PC-3 (cell line): ENCODE data around the gene COL4A3. TPM values are rescaled to one million over a fixed set of nuclear protein-coding genes. Genes with fewer than 3 reads are reported as not detected.

Experiments
- ATAC-seq: fragments of 200-7000 bp; cut with Tn5 transposase; 2 replicates; pipeline ENCODE4 v1.9.1; 2020; ENCODE audit warnings: mild to moderate bottlenecking, moderate library complexity
- BruUV-seq: library from RNA; stranded (reverse); fragments of 400-500 nt; replicated peaks from 2 replicates; lab custom pipeline; 2021; lab: Mats Ljungman, UMichigan
- CTCF ChIA-PET: fragments of 300-600 bp; sonication (Branson Sonifier 250); formaldehyde crosslinking; loops from one replicate; lab custom pipeline; 2022; ENCODE audit warnings: antibody characterized with exemption; lab: Charles Lee
- POLR2A ChIA-PET: fragments of 300-600 bp; sonication (Branson Sonifier 250); formaldehyde crosslinking; loops from one replicate; lab custom pipeline; 2022; ENCODE audit warnings: antibody characterized with exemption; ENCODE audit not compliant: unreplicated experiment; lab: Charles Lee
- DNase-seq: peaks from one replicate; pipeline ENCODE4 v3.0.0-alpha.2; 2015
- H2AFZ ChIP-seq: fragments of 300-600 bp; sonication (generic); 2 replicates; pipeline ENCODE4 v1.6.0; 2016; ENCODE audit warnings: antibody characterized with exemption, low read length
- H3F3A ChIP-seq: fragments of 300-600 bp; sonication (generic); one replicate; pipeline ENCODE4 v1.6.0; 2017; ENCODE audit warnings: antibody characterized with exemption, low read length, control low read depth, mild to moderate bottlenecking; ENCODE audit not compliant: unreplicated experiment
- H3K27ac ChIP-seq: fragments of 300-600 bp; sonication (generic); 2 replicates; pipeline ENCODE4 v1.5.1; 2016; ENCODE audit warnings: mild to moderate bottlenecking, low read length
- H3K27me3 ChIP-seq: fragments of 300-600 bp; sonication (generic); 2 replicates; pipeline ENCODE4 v1.6.1; 2016; ENCODE audit warnings: low read length, mixed read lengths
- H3K36me3 ChIP-seq: fragments of 300-600 bp; sonication (generic); 2 replicates; pipeline ENCODE4 v1.6.1; 2016; ENCODE audit warnings: low read depth, mixed run types, low read length, mixed read lengths
- H3K4me1 ChIP-seq: fragments of 300-600 bp; sonication (generic); 2 replicates; pipeline ENCODE4 v1.5.1; 2016; ENCODE audit warnings: low read length; ENCODE audit not compliant: insufficient read depth
- H3K4me2 ChIP-seq: fragments of 300-600 bp; sonication (generic); 2 replicates; pipeline ENCODE4 v1.6.0; 2016; ENCODE audit warnings: low read length
- H3K4me3 ChIP-seq: fragments of 300-600 bp; sonication (generic); 2 replicates; pipeline ENCODE4 v1.5.1; 2016; ENCODE audit warnings: mild to moderate bottlenecking, low read length, mixed read lengths
- H3K79me2 ChIP-seq: fragments of 300-600 bp; sonication (generic); 2 replicates; pipeline ENCODE4 v1.6.1; 2017; ENCODE audit warnings: low read length, mixed read lengths
- H3K9ac ChIP-seq: fragments of 300-600 bp; sonication (generic); 2 replicates; pipeline ENCODE4 v1.6.0; 2016; ENCODE audit warnings: mild to moderate bottlenecking, low read length
- H3K9me2 ChIP-seq: fragments of 300-600 bp; sonication (generic); replicated peaks from 2 replicates; pipeline ENCODE4 v1.6.1; 2016; ENCODE audit warnings: mixed run types, low read length, mixed read lengths
- H3K9me3 ChIP-seq: fragments of 300-600 bp; sonication (generic); 2 replicates; pipeline ENCODE4 v1.6.1; 2016; ENCODE audit warnings: low read length, mixed read lengths
- H4K20me1 ChIP-seq: fragments of 300-600 bp; sonication (generic); 2 replicates; pipeline ENCODE4 v1.6.1; 2016; ENCODE audit warnings: low read length, mixed read lengths
- EZH2 ChIP-seq: fragments of 300-600 bp; sonication (generic); IDR thresholded peaks from one replicate; pipeline ENCODE4 v1.6.1; 2017; ENCODE audit warnings: antibody characterized with exemption, mild to moderate bottlenecking, low read length; ENCODE audit not compliant: unreplicated experiment
- EZH2phosphoT487 ChIP-seq: fragments of 300-600 bp; sonication (generic); IDR thresholded peaks from 2 replicates; pipeline ENCODE4 v1.6.1; 2018; ENCODE audit warnings: mild to moderate bottlenecking, antibody characterized with exemption, low read length, borderline replicate concordance
- intact Hi-C: fragments of 100-400 bp; cut with micrococcal nuclease; formaldehyde crosslinking; loops from 2 replicates; pipeline ENCODE4 v1.9.0; 2023
- total RNA-seq: library from RNA; depleted of rRNA; stranded (reverse); fragments of >200 nt; gene quantifications from 2 replicates; pipeline ENCODE4 v1.2.3, GENCODE V29; 2014
- TF ChIP-seq, protein P1 (sequence below): fragments of 300-600 bp; sonication (generic); conservative IDR thresholded peaks from 2 replicates; pipeline ENCODE4 v1.5.1; 2017; ENCODE audit warnings: antibody characterized with exemption, low read depth, mild to moderate bottlenecking, low read length

Gene COL4A3
- total RNA-seq, 1 experiment from 2014 or later = 0.73 TPM

DNA sequence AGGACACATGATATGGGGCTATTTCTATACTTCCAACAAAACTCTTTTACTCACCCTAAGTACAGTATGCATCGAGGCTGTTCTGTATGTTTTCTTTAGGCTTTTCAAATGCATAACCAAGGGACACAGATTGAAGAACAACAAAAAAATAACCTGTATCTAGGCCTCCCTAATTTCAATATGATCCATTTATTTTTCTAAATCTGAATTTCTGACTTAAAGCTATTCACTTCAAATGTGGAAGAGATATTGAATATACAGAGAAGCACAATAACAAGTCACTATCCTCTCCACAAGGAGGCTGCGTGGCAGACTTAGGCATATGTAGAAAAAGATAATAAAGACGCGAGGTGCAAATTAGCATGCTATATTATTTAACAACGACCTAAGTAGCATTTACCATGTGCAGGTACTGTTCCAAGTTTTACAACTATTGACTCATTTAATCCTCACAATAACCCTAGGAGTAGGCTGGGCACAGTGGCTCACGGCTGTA lies 121.4 kb downstream of the COL4A3 start:
- Histone ChIP-seq H2AFZ (no peak overlapping the region), H3K9ac (no peak overlapping the region), H3K36me3 (no peaks in the 10 kb centered on the region), H3F3A (no peaks in the 10 kb centered on the region), H3K4me2 (no peak overlapping the region), H3K27ac (no peak overlapping the region), H4K20me1 (no peaks in the 10 kb centered on the region), H3K79me2 (no peaks in the 10 kb centered on the region), H3K27me3 (no peaks in the 10 kb centered on the region), H3K9me3 (no peaks in the 10 kb centered on the region), H3K9me2 (no peaks in the 10 kb centered on the region), H3K4me3 (no peak overlapping the region), H3K4me1 (no peaks in the 10 kb centered on the region)
- no peak for ATAC-seq
- no TSS peak for BruUV-seq
- no peak for DNase-seq
- intact Hi-C loops = no loop called here
- CTCF ChIA-PET = no interaction called here
- TF ChIP-seq EZH2 = no peak
- TF ChIP-seq EZH2phosphoT487 = no peak
- TF ChIP-seq, protein P1, sequence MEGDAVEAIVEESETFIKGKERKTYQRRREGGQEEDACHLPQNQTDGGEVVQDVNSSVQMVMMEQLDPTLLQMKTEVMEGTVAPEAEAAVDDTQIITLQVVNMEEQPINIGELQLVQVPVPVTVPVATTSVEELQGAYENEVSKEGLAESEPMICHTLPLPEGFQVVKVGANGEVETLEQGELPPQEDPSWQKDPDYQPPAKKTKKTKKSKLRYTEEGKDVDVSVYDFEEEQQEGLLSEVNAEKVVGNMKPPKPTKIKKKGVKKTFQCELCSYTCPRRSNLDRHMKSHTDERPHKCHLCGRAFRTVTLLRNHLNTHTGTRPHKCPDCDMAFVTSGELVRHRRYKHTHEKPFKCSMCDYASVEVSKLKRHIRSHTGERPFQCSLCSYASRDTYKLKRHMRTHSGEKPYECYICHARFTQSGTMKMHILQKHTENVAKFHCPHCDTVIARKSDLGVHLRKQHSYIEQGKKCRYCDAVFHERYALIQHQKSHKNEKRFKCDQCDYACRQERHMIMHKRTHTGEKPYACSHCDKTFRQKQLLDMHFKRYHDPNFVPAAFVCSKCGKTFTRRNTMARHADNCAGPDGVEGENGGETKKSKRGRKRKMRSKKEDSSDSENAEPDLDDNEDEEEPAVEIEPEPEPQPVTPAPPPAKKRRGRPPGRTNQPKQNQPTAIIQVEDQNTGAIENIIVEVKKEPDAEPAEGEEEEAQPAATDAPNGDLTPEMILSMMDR = no peak
- POLR2A ChIA-PET = no interaction called here

DNA sequence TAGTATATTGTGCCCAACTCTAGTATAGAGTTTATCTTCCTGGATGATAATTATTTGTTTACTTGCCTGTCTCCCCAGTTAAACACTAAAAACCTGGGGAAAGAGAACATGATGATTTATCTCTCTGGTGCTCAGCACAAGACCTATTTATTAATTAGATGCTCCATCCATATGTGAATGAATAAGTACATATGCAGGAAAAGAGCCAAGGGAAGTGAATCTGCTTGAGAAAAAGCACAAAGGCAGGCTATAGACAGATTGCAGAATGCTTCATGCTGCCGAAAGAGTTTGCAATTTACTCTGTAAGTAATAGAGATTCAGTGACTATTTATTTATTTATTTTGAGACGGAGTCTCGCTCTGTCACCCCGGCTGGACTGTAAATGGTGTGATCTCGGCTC lies 123.3 kb downstream of the COL4A3 start:
- ChIA-PET CTCF (no interaction called here), POLR2A (no interaction called here)
- intact Hi-C loops = no loop called here

DNA sequence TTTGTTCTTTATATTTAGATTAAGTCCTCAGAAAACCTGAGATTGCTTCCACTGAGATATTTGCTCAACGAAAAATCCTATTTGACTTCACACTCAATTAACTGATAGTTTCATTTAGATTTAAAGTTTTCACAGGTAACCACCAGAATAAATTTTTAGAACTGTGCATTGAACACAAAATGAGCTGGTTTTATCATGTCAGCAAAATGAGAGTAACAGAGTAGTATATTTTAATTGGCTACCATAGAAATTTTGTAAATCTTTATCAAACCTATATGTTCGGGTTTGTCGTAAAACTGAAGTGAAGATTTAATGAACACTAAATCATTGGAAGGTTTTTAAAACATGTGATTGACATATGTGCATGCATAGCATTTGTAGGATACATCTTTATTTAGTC lies 127.9 kb downstream of the COL4A3 start:
- ChIA-PET POLR2A (no interaction called here), CTCF (no interaction called here)
- no peaks in the 10 kb centered on the region for H3F3A ChIP-seq
- H3K4me2 ChIP-seq = no peak overlapping the region
- no peaks in the 10 kb centered on the region for H3K4me1 ChIP-seq
- intact Hi-C loops = no loop called here
- H2AFZ ChIP-seq = no peak overlapping the region
- H3K27ac ChIP-seq = no peak overlapping the region
- no peak overlapping the region for H3K9ac ChIP-seq
- H4K20me1 ChIP-seq = no peaks in the 10 kb centered on the region
- DNase-seq (no peak), ATAC-seq (no peak)
- H3K79me2 ChIP-seq = no peaks in the 10 kb centered on the region
- no peaks in the 10 kb centered on the region for H3K9me3 ChIP-seq
- H3K9me2 ChIP-seq = no peaks in the 10 kb centered on the region
- H3K36me3 ChIP-seq = no peaks in the 10 kb centered on the region
- TF ChIP-seq, protein P1 = no peak
- TF ChIP-seq EZH2phosphoT487 (no peak), EZH2 (no peak)
- H3K4me3 ChIP-seq = no peak overlapping the region
- no TSS peak for BruUV-seq
- H3K27me3 ChIP-seq = no peaks in the 10 kb centered on the region

More for the DNA sequence above, 123.3 kb downstream of the COL4A3 start:
- Histone ChIP-seq H3K9me2 (no peaks in the 10 kb centered on the region), H3K4me1 (no peaks in the 10 kb centered on the region), H2AFZ (no peak overlapping the region), H3K4me3 (no peak overlapping the region), H4K20me1 (no peaks in the 10 kb centered on the region), H3K9ac (no peak overlapping the region), H3F3A (no peaks in the 10 kb centered on the region), H3K4me2 (no peak overlapping the region), H3K9me3 (no peaks in the 10 kb centered on the region), H3K27me3 (no peaks in the 10 kb centered on the region), H3K36me3 (no peaks in the 10 kb centered on the region), H3K27ac (no peak overlapping the region), H3K79me2 (no peaks in the 10 kb centered on the region)
- DNase-seq (no peak), ATAC-seq (no peak)
- TF ChIP-seq EZH2phosphoT487 (no peak), EZH2 (no peak)
- TF ChIP-seq, protein P1 = no peak
- no TSS peak for BruUV-seq
